NCI-H345 treated with DMSO at 0.1 percent for 48 hours (cell line): Measurements from ENCODE around the gene DAB2.
"Not testable (repeated sequence)": the region's sequence is repeated elsewhere in the genome, so short reads cannot be mapped to it uniquely, and the experiment has no call there.

Source experiments
- DNase-seq: peaks from one replicate; lab custom pipeline; 2025; ENCODE audit not compliant: unreplicated experiment; lab: John Stamatoyannopoulos, UW

DAB2 gene

DNA sequence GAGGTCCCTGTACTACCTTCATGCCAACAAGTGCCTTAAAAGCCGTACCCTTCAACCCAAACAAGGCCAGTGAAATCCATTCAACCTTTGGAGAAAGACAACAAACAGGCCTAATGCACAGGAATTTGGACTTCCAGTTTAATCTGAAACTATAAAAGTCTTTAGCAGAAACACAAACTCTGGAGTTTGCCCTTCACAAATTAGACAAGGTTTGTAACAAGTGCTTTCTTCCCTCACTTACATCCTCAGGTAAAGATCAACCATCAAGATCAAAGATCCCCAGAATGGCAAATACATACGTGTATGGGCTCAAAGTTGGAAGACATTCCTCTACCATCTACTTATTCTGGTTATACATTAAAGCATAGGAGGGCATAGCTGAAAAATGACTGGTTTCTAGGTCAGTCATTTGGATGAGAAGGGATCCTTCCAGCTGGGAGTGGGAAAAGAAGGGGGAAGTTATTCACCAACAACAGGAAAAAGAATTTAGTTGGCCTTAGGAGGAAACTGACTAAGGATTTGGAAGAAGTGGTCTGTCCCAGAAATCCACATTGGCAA lies 2.0 kb downstream of the DAB2 start:
- no peak for DNase-seq

DNA sequence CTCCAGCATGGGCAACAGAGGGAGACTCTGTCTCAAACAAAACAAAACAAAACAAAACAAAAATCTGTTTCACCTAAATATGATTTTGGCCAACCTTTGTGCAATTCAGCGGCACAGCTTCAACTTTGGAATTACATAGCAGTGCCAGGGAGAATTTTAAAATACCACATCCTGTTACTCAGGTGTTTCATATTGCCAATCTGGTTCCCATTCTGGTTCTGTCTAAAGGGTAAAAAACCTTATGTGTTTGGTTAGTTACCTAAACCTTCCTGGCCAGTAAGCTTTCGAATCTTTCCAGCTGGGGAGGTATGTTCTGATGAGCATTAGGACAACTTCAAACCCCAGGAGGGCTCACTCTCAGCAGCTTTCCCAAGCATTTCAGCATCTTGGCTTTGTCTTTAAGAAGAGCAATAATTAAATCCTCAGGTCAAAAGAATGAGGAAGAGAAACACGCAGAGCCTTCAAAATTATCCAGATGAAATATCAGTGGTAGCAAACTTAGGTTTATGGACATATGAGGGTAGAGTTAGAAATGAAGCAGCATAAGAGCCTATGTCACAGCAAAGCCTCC lies 2.7 kb downstream of the DAB2 start:
- no peak for DNase-seq

DNA sequence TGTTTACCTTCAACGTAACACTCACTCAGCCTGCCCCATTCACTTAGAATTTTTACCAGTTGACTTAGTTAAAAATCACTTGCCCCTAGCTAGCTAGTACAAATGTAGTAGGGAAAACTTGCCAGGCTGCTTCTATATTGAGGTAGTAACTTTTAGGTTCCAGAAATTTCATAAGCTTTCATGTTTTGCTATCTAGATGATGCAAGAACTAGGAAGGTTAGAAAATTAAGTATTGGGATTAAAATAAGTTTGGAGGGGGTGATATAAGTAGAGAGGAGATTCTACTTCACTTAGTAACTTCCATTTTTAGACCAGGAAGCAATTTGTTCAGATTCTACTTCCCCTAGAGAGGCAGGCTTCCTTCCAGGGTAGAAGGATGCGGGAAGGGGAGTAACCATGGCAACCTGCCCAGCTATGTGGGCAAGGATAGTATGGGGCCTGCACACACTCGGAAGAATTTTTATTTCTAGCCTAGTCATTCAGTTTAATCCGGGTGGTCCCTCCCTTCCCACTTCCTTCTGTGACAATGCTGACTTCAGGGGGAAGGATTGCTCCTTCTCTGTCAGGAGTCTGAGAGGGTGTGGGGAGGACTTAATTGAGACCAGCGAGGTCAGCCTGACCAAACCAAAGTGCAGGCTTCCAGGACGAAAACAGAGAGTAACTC lies 4.2 kb downstream of the DAB2 start:
- DNase-seq = no peak

DNA sequence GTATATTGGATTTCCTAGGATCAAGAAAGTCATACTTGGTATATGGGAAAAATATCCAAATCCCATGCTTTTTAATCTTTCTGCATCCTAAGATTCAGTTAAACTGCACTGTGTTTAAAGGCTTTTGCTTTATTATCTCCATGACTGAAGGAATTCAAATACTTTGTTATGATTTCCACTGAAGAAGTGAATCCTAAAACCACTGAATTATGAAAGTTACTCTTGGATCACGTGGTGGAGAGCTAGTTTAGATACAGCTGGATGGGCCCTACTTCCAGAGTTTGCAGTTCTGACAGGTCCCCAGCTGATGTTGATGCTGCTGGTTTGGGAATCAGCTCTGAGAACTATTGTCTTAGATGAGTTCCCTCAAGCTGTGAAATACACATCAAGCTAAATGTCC lies 5.0 kb downstream of the DAB2 start:
- no peak for DNase-seq

DNA sequence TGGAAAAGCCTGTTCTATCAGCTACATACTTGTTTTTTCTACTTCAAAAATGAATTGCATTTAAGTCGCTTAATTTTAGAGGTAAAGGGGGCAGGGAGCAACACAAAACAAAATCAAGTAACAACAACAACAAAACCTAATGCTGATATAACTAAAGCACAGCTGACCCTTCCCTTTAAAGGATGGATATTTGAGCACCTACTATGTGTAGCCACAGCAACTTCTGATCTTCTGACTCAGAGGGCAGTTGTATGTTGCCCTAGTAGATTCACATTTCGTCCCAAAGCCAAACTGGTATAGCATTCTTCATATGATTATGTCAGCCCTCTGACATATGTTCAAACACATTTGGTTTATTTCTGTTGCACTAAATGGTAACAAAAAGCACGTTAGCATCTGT lies 6.8 kb downstream of the DAB2 start:
- no peak for DNase-seq

DNA sequence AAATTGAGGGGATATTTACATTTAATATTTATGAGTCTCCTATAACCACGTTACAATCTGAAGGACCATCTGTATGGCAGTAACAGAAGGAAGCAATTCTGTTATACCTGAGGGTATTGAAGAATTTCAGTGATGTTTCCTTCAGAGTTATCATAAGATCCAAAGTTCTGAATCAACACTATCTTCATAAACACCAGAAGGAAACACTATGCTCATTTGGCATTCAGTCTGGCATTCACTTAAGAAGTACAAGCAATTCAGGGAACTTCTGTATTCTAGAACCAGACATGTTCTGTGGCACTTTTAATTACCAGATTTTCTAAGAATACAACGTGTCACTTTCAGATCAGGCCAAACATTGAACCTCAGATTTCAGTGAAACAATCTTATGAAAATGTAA lies 9.6 kb downstream of the DAB2 start:
- no peak for DNase-seq

DNA sequence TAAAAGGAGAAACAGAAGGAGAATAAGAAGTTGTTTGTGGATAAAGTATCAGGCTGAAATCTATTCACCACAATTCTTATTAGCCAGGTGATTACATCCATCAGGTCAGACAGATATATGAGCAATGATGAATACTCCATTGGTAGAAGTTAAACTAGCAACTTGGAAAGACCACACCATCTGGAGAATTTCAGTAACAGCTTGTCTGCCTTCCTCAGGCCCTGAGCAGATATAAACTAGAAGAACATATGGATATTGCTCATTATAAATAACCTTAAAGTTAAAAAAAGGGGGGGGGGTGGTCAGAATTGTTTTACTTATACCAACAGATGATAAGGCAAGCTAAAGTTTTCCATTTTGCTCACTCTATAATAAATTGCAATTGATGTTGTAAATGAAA lies 10.4 kb downstream of the DAB2 start:
- no peak for DNase-seq

DNA sequence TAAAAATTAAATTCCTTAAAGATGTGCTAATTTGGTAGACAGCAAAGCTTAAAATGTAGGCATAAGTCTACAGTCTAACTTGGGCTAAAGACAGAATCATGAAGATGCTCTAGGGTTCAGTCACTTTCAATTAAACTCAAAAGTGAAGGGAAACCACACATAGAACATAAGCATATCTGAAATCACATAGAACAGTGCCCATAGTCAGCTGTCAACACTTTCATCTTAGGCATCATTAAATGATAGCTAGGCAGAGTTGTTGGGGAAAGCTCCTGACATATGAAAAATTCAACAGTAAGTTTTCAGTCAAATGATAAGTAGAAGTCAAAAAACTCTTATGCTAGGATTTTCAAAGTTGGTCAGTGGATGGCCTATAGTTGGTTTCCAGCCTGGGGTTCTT lies 11.0 kb downstream of the DAB2 start:
- DNase-seq = no peak

DNA sequence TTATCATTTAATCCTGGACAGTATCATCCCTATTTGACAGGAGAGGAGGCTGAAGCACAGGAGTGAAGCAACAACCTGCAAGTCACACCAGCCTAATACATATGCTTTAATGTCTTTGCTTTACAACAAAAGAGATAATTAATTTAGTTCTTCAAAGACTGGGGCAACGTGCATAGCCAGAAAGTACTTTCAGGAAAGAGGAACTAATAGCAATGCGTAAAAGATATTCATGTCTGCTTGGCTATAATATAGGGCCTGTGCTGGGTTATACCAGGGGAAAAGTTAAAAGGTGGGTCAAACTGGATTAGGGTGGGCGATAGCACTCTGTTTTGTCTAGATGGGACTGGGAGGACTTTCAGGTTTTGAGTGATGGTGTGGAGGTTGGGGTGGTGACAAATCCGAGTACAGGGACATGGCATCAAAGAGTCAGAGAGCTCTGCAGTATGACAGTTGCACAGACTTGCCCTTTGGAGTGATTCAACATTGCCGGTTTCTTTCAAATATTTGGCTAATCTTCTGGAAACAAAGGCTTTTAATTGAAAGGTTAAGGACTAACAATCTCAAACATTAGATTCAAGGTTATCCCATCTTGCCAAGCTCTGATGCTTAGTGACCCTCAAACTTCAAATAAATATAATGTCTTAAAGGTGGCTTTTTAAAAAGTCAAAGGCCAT lies 11.9 kb downstream of the DAB2 start:
- no peak for DNase-seq

DNA sequence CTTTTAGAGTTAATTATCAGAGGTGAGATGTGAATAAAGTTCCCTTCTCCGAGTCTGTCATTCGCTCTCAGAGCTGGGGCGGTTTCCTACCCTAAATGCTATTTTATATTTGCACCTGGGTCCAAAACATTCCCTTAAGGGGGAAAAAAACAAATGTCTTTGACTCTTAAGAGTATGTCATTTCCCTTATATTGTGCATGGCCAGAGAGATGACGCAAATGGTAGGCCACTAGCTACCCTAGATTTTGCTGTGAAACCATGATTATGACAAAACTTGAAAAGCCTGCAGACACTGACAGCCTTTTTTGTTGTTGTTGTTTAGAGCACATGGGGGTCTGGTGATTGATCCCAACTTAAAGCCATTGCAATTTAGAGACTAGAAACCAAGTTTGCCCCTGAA lies 12.8 kb downstream of the DAB2 start:
- no peak for DNase-seq

DNA sequence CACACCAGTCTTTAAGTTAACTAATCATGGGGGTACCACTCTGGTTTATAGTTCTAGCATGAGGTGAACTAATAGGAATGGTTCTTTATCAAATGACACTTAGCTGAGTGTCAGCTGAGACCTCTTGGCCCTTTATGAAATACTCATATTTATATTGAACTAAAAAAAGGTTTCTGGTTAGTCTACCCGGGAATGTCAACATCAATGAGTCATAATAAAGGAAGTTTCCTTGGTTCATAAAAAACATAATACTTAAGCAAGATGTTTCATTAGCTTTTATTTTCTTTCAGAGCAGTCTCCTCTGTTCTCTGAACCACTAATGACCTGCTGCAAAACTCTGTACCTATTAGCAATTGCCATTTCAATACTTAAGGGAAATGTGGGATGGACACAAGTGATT lies 13.7 kb downstream of the DAB2 start:
- DNase-seq = no peak

DNA sequence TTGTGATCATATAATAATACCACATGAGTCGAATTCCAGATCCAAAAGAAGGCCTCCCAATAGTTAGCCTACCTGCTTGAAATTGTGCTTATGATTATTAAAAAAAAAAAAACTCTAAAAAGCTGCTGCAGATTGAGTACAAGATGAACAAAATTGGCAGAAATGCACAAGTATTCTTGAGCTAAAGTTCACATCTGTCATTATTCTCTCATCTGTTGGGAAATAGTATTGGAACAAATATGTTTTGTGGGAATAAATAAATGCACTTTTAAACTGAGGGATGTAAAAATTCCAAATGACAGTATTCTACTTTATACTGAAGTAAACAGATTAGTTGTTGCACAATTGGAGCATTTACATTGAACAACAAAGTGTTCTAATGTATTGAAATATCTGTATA lies 15.7 kb downstream of the DAB2 start:
- DNase-seq = no peak

DNA sequence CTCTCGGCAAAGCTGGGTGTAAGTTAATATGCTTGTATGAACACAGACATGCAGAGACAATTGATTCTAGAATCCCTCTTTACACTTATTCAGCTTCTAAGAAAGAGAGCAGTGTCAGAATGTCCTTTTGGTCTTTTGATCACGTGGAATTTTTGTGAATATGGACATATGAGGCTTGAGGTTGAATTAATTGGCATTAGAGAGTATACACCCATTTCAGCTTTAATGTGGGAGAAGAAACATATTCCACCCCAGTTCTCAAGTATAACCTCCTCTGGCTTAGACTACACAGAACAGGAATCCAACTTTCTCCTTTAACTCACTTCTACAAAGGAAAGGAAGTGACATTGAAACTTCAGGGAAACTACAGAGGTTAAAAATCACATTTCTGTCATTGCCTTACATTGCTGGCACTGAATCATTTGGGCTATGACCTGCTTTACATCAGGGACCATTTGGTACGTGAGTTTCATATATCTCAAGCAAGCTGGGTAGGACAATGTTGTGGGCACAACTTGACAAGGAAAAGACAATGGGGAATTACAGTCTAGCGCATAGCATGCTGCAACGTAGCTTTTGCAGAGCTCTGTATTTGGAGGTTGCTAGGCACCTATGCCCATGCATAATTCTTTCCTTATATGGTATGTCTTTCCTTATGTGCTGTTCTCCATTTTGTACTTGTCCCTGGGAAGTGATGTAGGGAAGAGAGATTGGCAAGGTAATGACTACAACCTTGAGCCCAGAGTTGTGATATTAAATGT lies 19.5 kb downstream of the DAB2 start:
- DNase-seq = no peak

DNA sequence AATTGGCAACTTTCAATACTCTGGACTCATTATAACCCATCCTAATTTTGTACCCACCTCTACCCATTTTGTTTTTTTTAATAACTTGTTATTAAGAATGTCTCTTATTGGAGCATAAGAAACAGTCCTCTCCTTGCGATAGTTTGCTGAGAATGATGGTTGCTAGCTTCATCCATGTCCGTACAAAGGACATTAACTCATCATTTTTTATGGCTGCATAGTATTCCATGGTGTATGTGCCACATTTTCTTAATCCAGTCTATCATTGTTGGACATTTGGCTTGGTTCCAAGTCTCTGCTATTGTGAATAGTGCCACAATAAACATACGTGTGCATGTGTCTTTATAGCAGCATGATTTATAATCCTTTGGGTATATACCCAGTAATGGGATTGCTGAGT lies 21.0 kb downstream of the DAB2 start:
- DNase-seq = not testable (repeated sequence)

DNA sequence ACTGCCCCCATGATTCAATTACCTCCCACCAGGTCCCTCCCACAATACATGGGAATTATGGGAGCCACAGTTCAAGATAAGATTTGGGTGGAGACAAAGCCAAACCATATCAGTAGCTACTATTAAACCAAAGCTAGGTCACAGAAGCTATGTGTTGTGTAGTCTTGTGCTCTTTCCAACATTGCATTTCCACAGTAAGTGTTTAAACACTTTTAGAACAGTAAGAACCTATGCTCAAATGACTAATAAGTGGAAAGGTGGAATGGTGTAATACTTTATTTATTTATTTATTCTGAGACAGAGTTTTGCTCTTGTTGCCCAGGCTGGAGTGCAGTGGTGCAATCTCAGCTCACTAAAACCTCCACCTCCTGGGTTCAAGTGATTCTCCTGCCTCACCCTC lies 22.6 kb downstream of the DAB2 start:
- DNase-seq = not testable (repeated sequence)

DNA sequence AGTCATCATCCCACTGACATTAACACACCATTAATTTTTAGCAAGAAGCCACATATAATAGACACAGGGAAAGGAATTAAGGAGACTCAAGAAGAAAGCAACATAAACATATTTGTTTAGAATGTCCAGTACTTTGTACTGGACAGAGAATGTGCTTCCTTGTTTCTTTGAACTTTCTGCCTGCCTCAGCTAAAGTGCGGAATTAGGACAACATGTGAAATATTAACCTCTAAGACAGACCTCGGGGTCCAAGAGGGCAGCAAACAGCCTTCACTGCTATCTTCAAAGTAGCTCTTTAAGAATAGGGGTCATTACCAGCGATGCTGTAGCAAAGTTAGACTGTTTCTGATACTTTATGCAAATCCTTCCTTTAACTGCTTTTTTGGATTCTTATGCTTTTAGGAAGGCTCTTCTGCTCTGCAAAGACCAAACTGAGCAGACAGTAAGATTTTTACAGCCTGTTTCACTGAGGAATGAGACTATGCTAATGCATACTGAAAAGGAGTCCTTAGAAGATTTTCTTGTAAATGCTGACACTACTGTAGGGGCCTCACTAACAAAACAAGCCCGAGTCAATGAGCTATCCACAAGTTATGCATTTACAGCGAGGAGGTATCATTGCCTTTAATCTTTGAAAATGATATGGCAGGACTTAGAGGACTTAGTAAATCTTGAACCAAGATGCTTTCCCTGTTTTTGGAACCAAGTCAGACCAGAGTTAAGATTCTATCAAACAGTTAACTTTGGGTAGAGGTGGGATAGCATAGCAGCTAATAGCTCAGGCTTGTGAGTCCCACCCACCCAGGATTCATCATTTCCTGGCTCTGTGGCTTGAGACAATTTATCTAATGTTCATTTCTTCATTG lies 23.8 kb downstream of the DAB2 start:
- DNase-seq = no peak

DNA sequence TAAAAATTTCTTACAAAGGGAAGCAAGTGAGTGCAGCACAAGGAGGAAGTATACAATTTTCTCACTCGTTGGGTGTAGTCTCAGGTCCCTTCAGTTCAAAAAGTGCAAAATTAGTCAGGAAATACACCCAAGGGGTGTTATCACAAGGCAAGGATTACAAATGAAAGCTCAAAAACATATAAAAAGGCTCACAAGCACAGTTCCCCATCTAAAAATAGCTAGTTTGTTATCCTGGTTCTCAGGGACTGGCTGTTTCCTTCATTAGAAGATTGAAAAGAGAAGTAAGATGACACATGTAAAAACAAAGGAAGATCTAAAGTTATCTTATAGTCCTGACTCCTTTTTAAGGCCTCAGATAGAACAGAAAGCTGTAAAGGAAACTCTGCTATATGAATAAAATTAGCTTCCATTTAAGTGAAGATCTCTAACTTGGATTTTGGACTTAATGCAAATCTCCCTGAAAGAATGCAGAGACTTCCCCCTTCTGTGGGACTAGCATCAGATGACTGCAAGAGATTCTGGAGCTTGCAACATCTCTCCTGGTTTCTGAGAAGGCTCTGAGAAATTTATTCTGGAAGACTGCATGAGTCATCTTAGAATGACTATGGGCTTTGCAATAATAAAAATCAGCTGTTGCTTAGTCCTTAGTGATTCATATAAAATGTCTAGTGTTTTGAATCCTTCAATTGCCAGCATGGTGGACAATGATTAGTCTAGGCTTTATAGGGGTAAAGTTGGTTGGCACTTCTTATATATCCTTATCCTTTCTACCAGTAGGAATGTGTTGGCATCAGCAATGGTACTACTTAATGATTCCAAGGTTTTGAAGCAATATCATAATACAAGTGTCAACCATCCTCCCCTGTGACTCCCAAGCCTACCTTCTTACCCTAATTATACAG lies 25.4 kb downstream of the DAB2 start:
- DNase-seq = no peak

DNA sequence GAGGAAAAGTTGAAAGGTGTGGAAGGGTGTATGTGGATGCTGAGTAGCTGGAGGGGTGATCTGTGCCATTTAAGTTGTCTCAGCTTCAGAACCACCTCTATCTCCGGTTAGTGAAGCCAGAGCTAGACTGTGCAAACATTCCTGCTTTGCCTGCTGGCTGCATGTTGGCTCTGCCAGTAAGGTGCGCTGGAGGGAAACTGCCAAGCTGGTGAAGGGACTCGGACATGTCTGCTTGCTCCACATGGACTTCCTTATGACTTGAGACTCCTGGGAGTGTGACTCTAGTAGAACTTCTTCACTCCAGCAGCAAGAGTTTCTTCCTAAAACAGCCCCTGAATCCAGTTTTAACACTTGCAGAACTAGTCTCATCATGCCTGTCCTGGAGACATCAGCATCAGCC lies 27.9 kb downstream of the DAB2 start:
- DNase-seq = no peak

DNA sequence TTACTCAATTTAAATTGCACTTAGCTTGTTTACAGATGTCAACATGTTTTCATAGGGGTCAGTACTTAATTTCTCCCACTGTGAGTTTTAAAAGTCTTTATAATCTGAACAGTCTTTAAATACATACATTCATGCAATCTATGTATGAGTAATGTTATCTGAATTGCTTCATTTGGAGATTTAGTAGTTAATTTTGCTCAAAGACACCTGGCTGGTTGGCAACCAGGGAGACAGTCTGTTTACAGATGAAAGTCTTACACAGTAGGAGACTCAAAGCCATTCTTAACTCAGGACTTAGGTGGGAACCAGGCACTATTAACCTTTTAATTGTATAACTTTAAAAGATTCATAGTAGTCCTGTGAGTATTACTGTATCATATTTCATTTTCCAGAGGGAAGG lies 29.3 kb downstream of the DAB2 start:
- DNase-seq = no peak

DNA sequence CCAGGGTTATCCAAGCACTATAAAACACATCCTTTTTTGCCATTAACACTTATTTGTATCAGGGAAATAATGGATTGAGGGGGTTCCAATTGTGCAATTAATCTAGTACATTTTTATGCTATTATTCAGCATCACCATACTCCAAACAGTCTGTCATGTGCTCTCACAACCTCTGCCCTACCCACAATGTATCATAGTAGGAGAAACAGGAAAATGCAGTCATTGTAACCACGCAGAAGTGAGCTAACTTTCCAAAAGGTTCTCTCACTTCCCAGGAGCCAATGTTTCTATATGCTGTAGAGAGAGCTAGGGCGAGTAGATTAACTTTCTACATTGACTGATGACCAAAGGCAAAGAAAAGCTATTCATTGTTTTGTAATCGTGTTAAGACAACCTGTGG lies 29.8 kb downstream of the DAB2 start:
- no peak for DNase-seq
